GM12878 (cell line): ENCODE data around the gene COL18A1. TPM values are rescaled to one million over a fixed set of nuclear protein-coding genes. Genes with fewer than 3 reads are reported as not detected.

Source experiments
- ATAC-seq: fragments of 200-7000 bp; cut with Tn5 transposase; 3 replicates; pipeline ENCODE4 v1.9.1; 2020; ENCODE audit warnings: mild to moderate bottlenecking, moderate library complexity
- BruUV-seq: library from RNA; stranded (reverse); fragments of 400-500 nt; replicated peaks from 2 replicates; lab custom pipeline; 2021; lab: Mats Ljungman, UMichigan
- CTCF ChIA-PET: fragments of 300-600 bp; sonication (Branson Sonifier 250); formaldehyde crosslinking; extraction: SDS; loops from one replicate; lab custom pipeline; 2021; ENCODE audit warnings: inconsistent platforms; lab: Yijun Ruan, JAX
- POLR2A ChIA-PET: fragments of 350-600 bp; formaldehyde crosslinking; extraction: SDS; loops from one replicate; lab custom pipeline; 2021; ENCODE audit warnings: inconsistent platforms; lab: Charles Lee
- RAD21 ChIA-PET: fragments of 300-600 bp; sonication (Branson Sonifier 250); formaldehyde crosslinking; loops from one replicate; lab custom pipeline; 2023; ENCODE audit warnings: antibody characterized with exemption; ENCODE audit not compliant: unreplicated experiment; lab: Charles Lee
- SMC1A ChIA-PET: fragments of 300-600 bp; sonication (Branson Sonifier 250); formaldehyde crosslinking; loops from one replicate; lab custom pipeline; 2023; ENCODE audit not compliant: unreplicated experiment, uncharacterized antibody; lab: Charles Lee
- DNase-seq: peaks from one replicate; pipeline ENCODE4 v3.0.0-alpha.2; 2011; ENCODE audit warnings: low read depth, low spot score
- FAIRE-seq: peaks from 3 replicates; lab custom pipeline; 2011; peaks lifted over from hg19 to GRCh38; lab: Jason Lieb, UNC
- H2AFZ ChIP-seq: 2 replicates; pipeline ENCODE4 v1.6.0; 2011; ENCODE audit warnings: low read depth, low read length, control low read depth; ENCODE audit not compliant: control insufficient read depth
- H3K27ac ChIP-seq: 2 replicates; pipeline ENCODE4 v1.5.1; 2011; ENCODE audit warnings: control low read depth; ENCODE audit not compliant: control insufficient read depth, insufficient read depth
- H3K27me3 ChIP-seq, 2 experiments: replicated peaks in 1 of 2; 2 replicates each; pipeline versions ENCODE4 v1.6.0 to v1.6.1; 2011; ENCODE audit warnings: low read length in 1 of 2; ENCODE audit not compliant: control insufficient read depth in 2 of 2, insufficient read depth in 2 of 2
- H3K36me3 ChIP-seq, 2 experiments: 2 replicates each; pipeline ENCODE4 v1.5.1; 2011; ENCODE audit warnings: low read length in 1 of 2; ENCODE audit not compliant: control insufficient read depth in 2 of 2, insufficient read depth in 2 of 2
- H3K4me1 ChIP-seq: 2 replicates; pipeline ENCODE4 v1.6.1; 2011; ENCODE audit warnings: mild to moderate bottlenecking, low read length, moderate library complexity, mixed read lengths; ENCODE audit not compliant: control insufficient read depth, insufficient read depth
- H3K4me2 ChIP-seq: 2 replicates; pipeline ENCODE4 v1.6.0; 2011; ENCODE audit warnings: control low read depth; ENCODE audit not compliant: control insufficient read depth, insufficient read depth
- H3K4me3 ChIP-seq: fragments of 200-600 bp; sonication (generic); 2 replicates; pipeline ENCODE4 v1.5.1; 2016
- H3K79me2 ChIP-seq: 2 replicates; pipeline ENCODE4 v1.6.0; 2011; ENCODE audit warnings: low read length; ENCODE audit not compliant: control insufficient read depth, insufficient read depth
- H3K9ac ChIP-seq: 2 replicates; pipeline ENCODE4 v1.8.0; 2011; ENCODE audit warnings: low read length, control low read depth, mixed read lengths; ENCODE audit not compliant: control insufficient read depth, insufficient read depth
- H3K9me3 ChIP-seq: replicated peaks from 3 replicates; pipeline ENCODE4 v1.5.1; 2011; ENCODE audit warnings: mild to moderate bottlenecking, low read length; ENCODE audit not compliant: control insufficient read depth, insufficient read depth
- H4K20me1 ChIP-seq: 2 replicates; pipeline ENCODE4 v1.6.0; 2011; ENCODE audit not compliant: control insufficient read depth, insufficient read depth
- ATF2 ChIP-seq: IDR thresholded peaks from 2 replicates; pipeline ENCODE4 v1.6.1; 2012; ENCODE audit warnings: low read length, inconsistent platforms
- CHD1 ChIP-seq: IDR thresholded peaks from 2 replicates; pipeline ENCODE4 v1.6.1; 2012; ENCODE audit warnings: low read depth, low read length, improper control_type of control experiment
- IRF5 ChIP-seq: fragments of 450-650 bp; IDR thresholded peaks from 2 replicates; pipeline ENCODE4 v1.6.1; 2017; ENCODE audit warnings: borderline replicate concordance
- KDM1A ChIP-seq: fragments of 200-600 bp; sonication (generic); IDR thresholded peaks from 2 replicates; pipeline ENCODE4 v1.6.1; 2016; ENCODE audit warnings: borderline replicate concordance
- MYC ChIP-seq: IDR thresholded peaks from 2 replicates; pipeline ENCODE4 v1.6.1; 2011; ENCODE audit warnings: mild to moderate bottlenecking, low read length, moderate library complexity, inconsistent platforms; ENCODE audit not compliant: insufficient read depth, insufficient replicate concordance, insufficient read length, severe bottlenecking
- PAX8 ChIP-seq: fragments of 450-650 bp; IDR thresholded peaks from 2 replicates; pipeline ENCODE4 v1.6.1; 2017; ENCODE audit warnings: mild to moderate bottlenecking, moderate library complexity
- POU2F2 ChIP-seq: IDR thresholded peaks from 3 replicates; pipeline ENCODE4 v1.6.1; 2011; ENCODE audit warnings: low read depth, mild to moderate bottlenecking, low read length, borderline replicate concordance
- SKIL ChIP-seq: fragments of 450-650 bp; IDR thresholded peaks from 2 replicates; pipeline ENCODE4 v1.6.1; 2017; ENCODE audit warnings: mild to moderate bottlenecking, low read depth, inconsistent platforms; ENCODE audit not compliant: poor library complexity, severe bottlenecking
- SMAD1 ChIP-seq: fragments of 450-650 bp; IDR thresholded peaks from 2 replicates; pipeline ENCODE4 v1.6.1; 2018; ENCODE audit warnings: mild to moderate bottlenecking, low read depth; ENCODE audit not compliant: partially characterized antibody
- SMAD5 ChIP-seq: IDR thresholded peaks from 2 replicates; pipeline ENCODE4 v1.6.1; 2016; ENCODE audit warnings: antibody characterized with exemption, low read depth
- SMARCA5 ChIP-seq: fragments of 450-650 bp; IDR thresholded peaks from 2 replicates; pipeline ENCODE4 v1.6.1; 2017; ENCODE audit warnings: mild to moderate bottlenecking
- SREBF2 ChIP-seq: IDR thresholded peaks from 2 replicates; pipeline ENCODE4 v1.6.1; 2012; ENCODE audit warnings: mild to moderate bottlenecking, low read length
- WRNIP1 ChIP-seq: IDR thresholded peaks from 2 replicates; pipeline ENCODE4 v1.6.1; 2011; ENCODE audit warnings: low read depth, low read length, improper control_type of control experiment, borderline replicate concordance
- ZBTB11 ChIP-seq: fragments of 450-650 bp; formaldehyde crosslinking; IDR thresholded peaks from 2 replicates; pipeline ENCODE4 v1.5.0; 2022; ENCODE audit warnings: mild to moderate bottlenecking, missing genetic modification characterization
- ZSCAN29 ChIP-seq: fragments of 450-650 bp; IDR thresholded peaks from 2 replicates; pipeline ENCODE4 v1.6.1; 2017; ENCODE audit warnings: mild to moderate bottlenecking, moderate library complexity
- WGBS: methylation state at CpG from one replicate; pipeline ENCODE4 v1.1.6; 2016; ENCODE audit warnings: low lambda C conversion rate; ENCODE audit not compliant: insufficient replicate concordance, insufficient coverage; ENCODE audit errors: missing lambda C conversion rate; 5-methylcytosine and 5-hydroxymethylcytosine counted together
- in situ Hi-C: fragments of 300-500 bp; cut with MboI; formaldehyde crosslinking; loops from 9 replicates; pipeline ENCODE4 v1.14.3; 2018; ENCODE audit warnings: mixed read lengths
- intact Hi-C: fragments of 100-400 bp; cut with micrococcal nuclease; formaldehyde crosslinking; loops from one replicate; pipeline ENCODE4 v1.14.2; 2022; ENCODE audit not compliant: unreplicated experiment
- polyA plus RNA-seq, 11 experiments: library from polyadenylated mRNA; depleted of rRNA in 4 of 11; unstranded in 6 of 11; stranded (reverse) in 5 of 11; fragments of >200 nt; fragmentation: Nextera tagmentation in 4 of 11; fragmentation: Illumina TruSeq in 1 of 11; extraction: Ambion mirVana in 4 of 11; extraction: Trizol in 1 of 11; gene quantifications; 1 replicate in 1 of 11; 2 replicates in 10 of 11; pipeline versions ENCODE4 v1.2.1 to v1.2.3, GENCODE V29; 2011 to 2016; ENCODE audit warnings: inconsistent platforms in 2 of 11, missing spikeins in 2 of 11, low read depth in 1 of 11
- total RNA-seq, 4 experiments: library from RNA; depleted of rRNA in 3 of 4; stranded (reverse); fragments of >200 nt in 3 of 4; fragmentation: Illumina TruSeq in 1 of 4; extraction: Trizol in 1 of 4; gene quantifications; 2 replicates each; pipeline versions ENCODE4 v1.2.1 to v1.2.3, GENCODE V29; 2013 to 2021

COL18A1 gene
- total and polyA plus RNA-seq, 10 of the 15 experiments (the other 5 are each of a cell fraction or from before 2014, with no cell fraction given): under 0.01 to 0.49 (median 0.09) TPM; not detected in 3

- in situ Hi-C loops (no loop called here), intact Hi-C loops (no loop called here)
- ChIA-PET POLR2A (no interaction called here), SMC1A (interaction anchor here (2.4 kb wide), 1 partner anchor 301 kb away, joined by 11 read pairs; no protein-coding TSS in a partner anchor), RAD21 (interaction anchor here (3.0 kb wide), 1 partner anchor 301 kb away, joined by 19 read pairs; no protein-coding TSS in a partner anchor), CTCF (interaction anchor here (1.1 to 2.6 kb wide), 3 partner anchors 154 to 304 kb away, joined by 3 to 20 read pairs (median 17); partner anchors contain the start of gene POFUT2)
- Histone ChIP-seq H3K79me2 (no peaks in the 10 kb centered on the region), H3K4me3 (no peak overlapping the region), H3K27me3 (no peaks in the 10 kb centered on the region), H3K4me1 (no peaks in the 10 kb centered on the region), H3K9ac (no peak overlapping the region), H2AFZ (no peak overlapping the region), H3K36me3 (no peaks in the 10 kb centered on the region), H3K9me3 (no peaks in the 10 kb centered on the region; the same call in 2 of the 3 replicates), H4K20me1 (no peaks in the 10 kb centered on the region), H3K27ac (no peak overlapping the region), H3K4me2 (no peak overlapping the region)
- 50% methylated on average over 31 of the region's 31 CpGs for WGBS
- no peak for FAIRE-seq
- no peak for ATAC-seq
- no TSS peak for BruUV-seq
- DNase-seq: no peak
- TF ChIP-seq SMAD1: no peak
- no peak for TF ChIP-seq PAX8
- TF ChIP-seq SMAD5: no peak
- no peak for TF ChIP-seq ATF2
- no peak for TF ChIP-seq WRNIP1
- no peak for TF ChIP-seq IRF5
- TF ChIP-seq ZBTB11: no peak
- no peak for TF ChIP-seq KDM1A
- no peak for TF ChIP-seq CHD1
- TF ChIP-seq SREBF2: no peak
- no peak for TF ChIP-seq SMARCA5
- TF ChIP-seq ZSCAN29: no peak
- no peak for TF ChIP-seq MYC
- no peak for TF ChIP-seq SKIL
- no peak for TF ChIP-seq POU2F2
These were observed 36.7 kb downstream of the COL18A1 start for GRCh38 chr21:45441431-45442255.
